Measurements from ENCODE around the gene TCAP.
"Not testable (repeated sequence)": the region's sequence is repeated elsewhere in the genome, so short reads cannot be mapped to it uniquely, and the experiment has no call there.

The TCAP gene

GRCh38 chr17:39694593-39694992 lies 29.4 kb downstream of the TCAP start:
- no peak overlapping the region for H3K4me3 ChIP-seq (ENCODE audit: control insufficient read depth, low read depth, low read length)
- DNase-seq (ENCODE audit: low read depth) = no peak
- no peak for TF ChIP-seq CTCF (IDR thresholded peaks at IDR 0.05; ENCODE audit: control insufficient read depth, insufficient read depth, low read depth, low read length, missing control alignments)

- H3K4me3 ChIP-seq (ENCODE audit: control insufficient read depth, low read depth, low read length) = no peak overlapping the region
- DNase-seq (ENCODE audit: low read depth) = no peak
- TF ChIP-seq CTCF (IDR thresholded peaks at IDR 0.05; ENCODE audit: control insufficient read depth, insufficient read depth, low read depth, low read length, missing control alignments) = no peak
Measured at GRCh38 chr17:39695089-39695474, 29.9 kb downstream of the TCAP start.

GRCh38 chr17:39696731-39697130 lies 31.6 kb downstream of the TCAP start:
- H3K4me3 ChIP-seq (ENCODE audit: control insufficient read depth, low read depth, low read length) = no peak overlapping the region
- DNase-seq (ENCODE audit: low read depth) = no peak
- TF ChIP-seq CTCF (IDR thresholded peaks at IDR 0.05; ENCODE audit: control insufficient read depth, insufficient read depth, low read depth, low read length, missing control alignments) = no peak

GRCh38 chr17:39697961-39698360 lies 32.8 kb downstream of the TCAP start:
- TF ChIP-seq CTCF (IDR thresholded peaks at IDR 0.05; ENCODE audit: control insufficient read depth, insufficient read depth, low read depth, low read length, missing control alignments) = no peak
- no peak overlapping the region for H3K4me3 ChIP-seq (ENCODE audit: control insufficient read depth, low read depth, low read length)
- no peak for DNase-seq (ENCODE audit: low read depth)

GRCh38 chr17:39699157-39699817 lies 34.1 kb downstream of the TCAP start:
- DNase-seq (ENCODE audit: low read depth) = not testable (repeated sequence)
- H3K4me3 ChIP-seq (ENCODE audit: control insufficient read depth, low read depth, low read length) = peak overlapping the region; percentile 84

GRCh38 chr17:39699818-39700147 lies 34.6 kb downstream of the TCAP start, which contains the start of gene ERBB2:
TSS of gene ERBB2 (plus strand) at chr17:39700064. CDS start at chr17:39700239, 175 bp downstream.
- peak; percentile 31 for DNase-seq (ENCODE audit: low read depth)
- no peak for TF ChIP-seq CTCF (IDR thresholded peaks at IDR 0.05; ENCODE audit: control insufficient read depth, insufficient read depth, low read depth, low read length, missing control alignments)
- peak within 1 kb of the TSS; percentile 84 for H3K4me3 ChIP-seq (ENCODE audit: control insufficient read depth, low read depth, low read length)

GRCh38 chr17:39700148-39700987 lies 35.2 kb downstream of the TCAP start:
- no peak for DNase-seq (ENCODE audit: low read depth)
- H3K4me3 ChIP-seq (ENCODE audit: control insufficient read depth, low read depth, low read length) = peak overlapping the region; percentile 84
- no peak for TF ChIP-seq CTCF (IDR thresholded peaks at IDR 0.05; ENCODE audit: control insufficient read depth, insufficient read depth, low read depth, low read length, missing control alignments)
